HG03097 (cell line): Measurements from ENCODE around the gene NCL.

Experiments used
- ATAC-seq: cut with Tn5 transposase; IDR thresholded peaks from one replicate; pipeline ENCODE4 v1.9.1; 2021; ENCODE audit not compliant: unreplicated experiment, low FRiP score

Gene NCL, protein sequence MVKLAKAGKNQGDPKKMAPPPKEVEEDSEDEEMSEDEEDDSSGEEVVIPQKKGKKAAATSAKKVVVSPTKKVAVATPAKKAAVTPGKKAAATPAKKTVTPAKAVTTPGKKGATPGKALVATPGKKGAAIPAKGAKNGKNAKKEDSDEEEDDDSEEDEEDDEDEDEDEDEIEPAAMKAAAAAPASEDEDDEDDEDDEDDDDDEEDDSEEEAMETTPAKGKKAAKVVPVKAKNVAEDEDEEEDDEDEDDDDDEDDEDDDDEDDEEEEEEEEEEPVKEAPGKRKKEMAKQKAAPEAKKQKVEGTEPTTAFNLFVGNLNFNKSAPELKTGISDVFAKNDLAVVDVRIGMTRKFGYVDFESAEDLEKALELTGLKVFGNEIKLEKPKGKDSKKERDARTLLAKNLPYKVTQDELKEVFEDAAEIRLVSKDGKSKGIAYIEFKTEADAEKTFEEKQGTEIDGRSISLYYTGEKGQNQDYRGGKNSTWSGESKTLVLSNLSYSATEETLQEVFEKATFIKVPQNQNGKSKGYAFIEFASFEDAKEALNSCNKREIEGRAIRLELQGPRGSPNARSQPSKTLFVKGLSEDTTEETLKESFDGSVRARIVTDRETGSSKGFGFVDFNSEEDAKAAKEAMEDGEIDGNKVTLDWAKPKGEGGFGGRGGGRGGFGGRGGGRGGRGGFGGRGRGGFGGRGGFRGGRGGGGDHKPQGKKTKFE

DNA sequence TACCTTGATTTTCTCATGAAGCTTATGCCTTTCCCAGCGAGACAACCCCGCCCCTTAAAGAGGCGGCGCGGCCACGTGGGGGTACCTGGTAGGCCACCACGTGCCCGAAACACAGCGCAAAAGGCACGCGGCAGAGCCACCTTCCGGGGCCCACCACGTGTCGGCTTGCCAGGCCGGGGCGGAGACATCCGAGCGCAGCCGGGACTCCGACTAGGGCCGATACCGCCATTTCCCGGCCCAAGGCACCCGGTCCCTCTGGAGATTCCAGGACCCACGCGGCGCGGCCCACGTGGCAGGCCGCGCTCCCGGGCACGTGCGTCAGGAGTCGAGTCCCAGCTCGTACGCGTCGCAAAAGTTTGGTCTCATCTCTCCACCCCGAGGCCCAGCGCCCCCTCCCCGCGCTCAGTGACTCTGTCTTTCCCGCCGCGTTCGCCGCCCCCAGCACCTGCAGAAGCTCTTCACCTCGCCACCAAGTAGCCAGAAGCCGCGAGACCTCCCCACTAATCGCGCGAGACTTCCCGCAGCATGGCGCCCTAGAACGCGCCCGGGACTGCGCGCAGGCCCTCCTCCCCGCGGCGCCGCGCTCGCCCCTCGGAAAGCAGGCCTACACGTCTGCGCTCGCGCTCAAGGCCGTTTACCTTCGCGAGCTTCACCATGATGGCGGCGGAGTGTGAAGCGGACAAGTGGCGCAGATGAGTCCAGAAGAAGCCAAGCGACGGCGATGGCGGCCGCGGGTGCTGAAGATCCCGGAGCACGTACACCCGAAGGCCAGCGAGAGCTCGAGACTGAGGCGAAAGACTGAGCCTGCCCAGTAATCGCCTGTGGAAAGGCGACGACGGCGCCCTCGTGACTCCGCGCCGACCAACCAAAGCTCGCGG is at the start of gene NCL:
TSS of gene NCL (minus strand) at position 787 of the 878 bp plus-strand sequence. CDS start at position 656, 131 bp downstream.
- peak; percentile 87 for ATAC-seq

- ATAC-seq = no peak
Observed at GRCh38 chr2:231513746-231514224, 49.5 kb upstream of the NCL start.

- no peak for ATAC-seq
Observed at GRCh38 chr2:231512222-231512621, 47.9 kb upstream of the NCL start.

GRCh38 chr2:231503766-231504165 is 39.5 kb upstream of the NCL start:
- ATAC-seq = no peak

DNA sequence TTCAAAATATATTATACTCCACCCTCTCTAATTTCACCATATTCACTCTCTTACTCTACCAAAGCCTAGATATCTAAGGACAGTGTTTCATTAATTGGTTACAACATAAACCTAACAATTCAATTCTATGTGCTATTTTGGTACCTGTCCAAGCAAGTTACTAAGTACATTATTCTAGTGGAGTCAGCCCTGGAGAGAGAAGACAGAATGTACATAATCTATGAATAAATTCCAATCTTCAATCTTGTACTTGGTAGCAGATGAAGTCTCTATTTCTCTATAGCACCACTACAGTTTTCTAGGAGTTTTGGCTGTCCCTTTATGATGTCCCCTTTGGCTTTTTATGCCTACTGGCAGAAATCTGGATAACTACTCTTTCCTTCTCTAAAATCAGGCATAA is 38.3 kb upstream of the NCL start:
- ATAC-seq = no peak

DNA sequence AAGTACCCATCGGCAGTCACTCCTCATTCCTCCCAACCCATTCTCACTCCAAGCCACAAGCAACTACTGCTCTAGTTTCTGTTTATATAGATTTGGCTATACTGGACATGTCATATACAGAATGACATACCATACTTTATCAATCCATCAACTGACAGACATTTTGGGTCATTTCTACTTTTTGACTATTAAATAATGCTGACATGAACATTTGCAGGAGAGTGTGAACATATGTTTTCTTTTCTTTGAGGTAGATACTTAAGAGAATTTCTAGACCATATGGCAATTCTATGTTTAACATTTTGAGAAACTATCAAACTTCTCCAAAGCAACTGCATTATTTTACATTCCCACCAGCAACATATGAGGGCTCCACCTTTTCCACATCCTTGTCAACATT is 33.4 kb upstream of the NCL start:
- no peak for ATAC-seq

GRCh38 chr2:231494669-231495068 is 30.4 kb upstream of the NCL start:
- no peak for ATAC-seq

DNA sequence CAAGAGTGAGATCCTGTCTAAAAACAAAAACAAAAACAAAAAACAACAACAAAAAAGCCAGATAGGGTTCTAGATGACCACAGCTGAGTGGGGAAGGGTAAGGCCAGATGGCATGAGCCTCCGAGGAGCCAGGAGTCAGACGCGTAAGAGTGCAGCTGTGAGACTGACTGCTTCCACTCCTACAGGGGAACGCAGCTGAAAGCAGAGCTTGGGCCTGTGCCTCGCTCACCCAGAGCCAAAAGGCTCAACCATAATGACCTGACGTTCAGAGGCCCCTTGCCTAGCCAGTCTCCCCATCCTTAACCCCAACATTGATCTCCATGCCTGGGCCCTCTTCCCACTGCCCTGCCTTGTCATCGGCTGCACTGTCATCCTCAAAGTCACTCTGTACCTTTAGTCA is 26.5 kb upstream of the NCL start:
- ATAC-seq = no peak

DNA sequence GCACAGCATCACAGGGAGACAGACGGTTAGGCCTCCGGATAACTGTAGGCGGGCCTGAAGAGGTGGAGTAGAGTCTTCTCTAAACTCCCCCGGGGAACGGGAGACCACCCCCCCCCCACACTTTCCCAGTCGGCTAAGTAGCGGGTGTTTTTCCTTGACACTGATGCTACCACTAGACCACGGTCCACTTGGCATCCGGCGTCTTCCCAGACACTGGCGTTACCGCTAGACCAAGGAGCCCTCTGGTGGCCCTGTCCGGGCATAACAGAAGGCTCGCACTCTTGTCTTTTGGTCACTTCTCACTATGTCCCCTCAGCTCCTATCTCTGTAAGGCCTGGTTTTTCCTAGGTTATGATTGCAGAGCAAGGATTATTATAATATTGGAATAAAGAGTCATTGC is 25.7 kb upstream of the NCL start:
- ATAC-seq = no peak

GRCh38 chr2:231488331-231488730 is 24.0 kb upstream of the NCL start:
- no peak for ATAC-seq

DNA sequence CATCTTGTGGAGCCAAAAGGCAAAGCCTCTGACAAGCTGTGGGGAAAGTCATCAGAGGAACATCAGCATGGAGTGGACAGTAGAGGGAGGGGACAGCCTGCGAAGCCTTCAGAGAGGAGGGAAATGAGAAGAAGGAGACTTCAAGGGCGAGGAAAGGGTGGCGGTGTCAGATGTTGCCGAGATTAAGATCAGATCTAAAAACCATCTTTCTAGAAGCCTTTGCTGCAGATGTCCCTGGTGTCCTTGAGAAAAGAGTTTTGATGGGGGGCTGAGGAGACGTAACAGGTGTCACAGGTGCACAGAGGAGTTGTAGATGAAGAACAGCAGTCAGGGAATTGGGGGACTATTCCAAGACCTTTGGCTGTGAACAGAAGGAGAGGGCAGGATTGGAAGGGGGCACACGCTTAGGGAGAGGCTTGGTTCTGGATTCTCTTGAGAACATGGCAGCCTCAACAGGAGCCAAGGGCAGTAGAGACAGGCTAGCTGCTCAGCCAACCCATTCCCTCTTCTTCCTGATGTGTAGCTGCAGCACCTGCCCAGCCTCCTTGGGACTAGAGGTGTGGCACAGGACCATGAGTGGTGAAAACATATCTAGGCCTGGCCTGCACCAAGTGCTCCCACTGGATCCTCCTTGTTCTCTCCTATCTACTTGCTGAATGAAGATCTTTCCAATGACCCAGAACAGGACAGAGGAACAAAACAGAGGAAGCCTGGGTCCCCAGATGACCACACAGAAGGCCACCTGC is 22.7 kb upstream of the NCL start:
- ATAC-seq = no peak

- no peak for ATAC-seq
Observed at GRCh38 chr2:231483398-231484329, 19.4 kb upstream of the NCL start.

DNA sequence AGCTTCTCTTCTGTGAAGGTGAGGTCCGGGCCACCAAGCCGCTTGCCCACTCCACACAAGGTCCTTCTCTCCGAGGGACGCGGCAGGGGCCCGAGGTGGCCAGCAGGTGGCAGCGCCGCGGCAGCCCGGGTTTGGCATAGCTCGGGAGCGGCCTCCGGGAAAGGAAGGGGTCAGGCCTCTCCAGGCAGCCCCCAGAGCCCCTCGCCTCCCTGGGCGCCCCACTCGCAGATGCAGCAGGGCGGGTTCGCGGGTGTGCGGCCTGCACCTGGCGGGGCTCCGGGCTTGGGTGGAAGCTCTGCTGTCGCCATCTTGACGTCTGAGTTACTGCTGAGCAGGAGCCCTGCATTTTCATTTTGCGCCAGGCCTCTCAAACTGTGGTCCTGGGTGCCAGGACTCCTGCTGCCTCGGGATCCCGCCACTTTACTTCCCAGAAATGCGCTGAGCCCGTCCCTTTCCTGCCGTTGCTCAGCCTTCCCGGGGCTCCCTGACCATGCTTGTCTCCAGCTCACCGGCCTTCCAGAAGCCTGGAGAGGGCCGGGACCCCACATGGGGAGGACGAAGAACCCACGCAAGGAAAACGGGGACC is 18.6 kb upstream of the NCL start:
- peak; percentile 82 for ATAC-seq

DNA sequence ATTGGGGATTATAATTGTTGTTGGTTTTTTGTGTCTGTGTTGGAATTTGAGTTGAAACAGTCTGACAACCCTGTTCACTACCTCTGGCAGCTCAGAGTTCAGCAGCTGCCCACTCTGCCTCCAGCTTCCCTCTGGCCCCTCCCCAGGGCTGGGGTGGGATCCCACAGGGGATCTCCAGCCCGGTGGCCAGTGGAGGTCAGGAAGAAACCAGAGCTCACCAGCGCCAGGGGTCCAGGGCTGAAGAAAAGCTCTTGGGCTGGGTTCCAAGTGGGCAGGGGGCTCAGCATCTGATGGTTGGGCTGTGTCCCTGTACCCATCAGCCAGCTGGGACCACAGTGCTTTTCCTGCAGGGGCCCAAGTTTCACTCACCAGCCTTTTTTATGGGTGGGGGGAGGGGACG is 16.5 kb upstream of the NCL start:
- ATAC-seq = no peak

- ATAC-seq = no peak
Observed at GRCh38 chr2:231479455-231479854, 15.2 kb upstream of the NCL start.

- ATAC-seq = no peak
Observed at GRCh38 chr2:231476920-231477319, 12.6 kb upstream of the NCL start.

DNA sequence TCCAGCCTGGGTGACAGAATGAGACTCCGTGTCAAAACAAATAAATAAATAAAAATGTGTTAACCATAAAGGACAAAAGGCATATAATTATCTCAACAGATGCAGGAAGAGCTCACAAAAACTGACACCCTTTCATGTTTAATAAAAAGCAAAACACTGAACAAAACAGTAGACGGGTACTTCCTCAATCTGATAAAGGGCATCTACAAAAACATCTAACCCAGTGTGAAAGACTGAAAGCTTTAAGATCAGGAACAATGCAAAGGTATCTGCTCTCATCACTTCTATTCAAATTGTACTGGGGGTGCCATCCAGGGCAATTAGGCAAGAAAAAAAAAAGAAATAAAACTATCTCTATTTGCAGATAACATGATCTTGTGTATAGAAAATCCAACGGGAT is 11.7 kb upstream of the NCL start:
- no peak for ATAC-seq

DNA sequence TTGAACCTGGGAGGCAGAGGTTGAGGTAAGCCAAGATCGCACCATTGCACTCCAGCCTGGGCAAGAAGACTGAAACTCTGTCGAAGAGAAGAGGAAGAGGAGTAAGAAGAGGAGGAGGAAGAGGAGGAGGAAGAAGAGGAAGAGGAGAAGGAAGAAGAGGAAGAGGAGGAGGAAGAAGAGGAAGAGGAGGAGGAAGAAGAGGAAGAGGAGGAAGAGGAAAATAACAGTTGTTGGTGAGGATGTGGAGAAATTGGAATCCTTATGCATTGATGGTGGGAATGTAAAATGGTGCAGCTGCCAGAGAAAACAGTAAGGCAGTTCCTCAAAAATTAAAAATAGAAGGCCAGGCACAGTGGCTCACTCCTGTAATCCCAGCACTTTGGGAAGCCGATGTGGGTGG is 8.5 kb upstream of the NCL start:
- no peak for ATAC-seq
